ENCODE measurements around the gene DCANP1. TPM values are rescaled to one million over a fixed set of nuclear protein-coding genes. Genes with fewer than 3 reads are reported as not detected.

Gene DCANP1
- total RNA-seq, 4 donors from 2014 or later: 0.26 TPM; not detected in 3

GRCh38 chr5:135484674-135485086 is 37.5 kb upstream of the DCANP1 start:
- intact Hi-C loops (cut with DNase I): no loop called here
- 40% methylated on average over 1 of the region's 5 CpGs for WGBS
- no peak for TF ChIP-seq POLR2A (IDR thresholded peaks at IDR 0.05; ENCODE audit: low read depth)
- TF ChIP-seq EP300 (IDR thresholded peaks at IDR 0.05): no peak
- no peak for TF ChIP-seq CTCF (IDR thresholded peaks at IDR 0.05)
- no peak for TF ChIP-seq POLR2AphosphoS5 (IDR thresholded peaks at IDR 0.05)
- Histone ChIP-seq H3K4me3 (no peak overlapping the region), H3K4me1 (peaks cover 13 to 19% (median 16%) of the 10 kb centered on the region in 4 donors), H3K27ac (replicated peaks in 1 of 4) (no peak overlapping the region), H3K36me3 (no peaks in the 10 kb centered on the region), H3K9me3 (no peaks in the 10 kb centered on the region), H3K27me3 (peaks cover 0 to 69% (median 13%) of the 10 kb centered on the region in 4 donors)
- no peak for DNase-seq (ENCODE audit: extremely low spot score)

GRCh38 chr5:135483254-135483653 is 36.1 kb upstream of the DCANP1 start:
- Histone ChIP-seq H3K4me1 (peaks cover 0 to 5% (median 2%) of the 10 kb centered on the region in 4 donors), H3K9me3 (no peaks in the 10 kb centered on the region), H3K27me3 (peaks cover 0 to 67% (median 0%) of the 10 kb centered on the region in 4 donors), H3K4me3 (no peak overlapping the region), H3K36me3 (no peaks in the 10 kb centered on the region), H3K27ac (replicated peaks in 1 of 4) (no peak overlapping the region)
- intact Hi-C loops (cut with DNase I): no loop called here
- DNase-seq (ENCODE audit: extremely low spot score): no peak
- TF ChIP-seq CTCF (IDR thresholded peaks at IDR 0.05): no peak
- no peak for TF ChIP-seq EP300 (IDR thresholded peaks at IDR 0.05)
- no peak for TF ChIP-seq POLR2A (IDR thresholded peaks at IDR 0.05; ENCODE audit: low read depth)
- no peak for TF ChIP-seq POLR2AphosphoS5 (IDR thresholded peaks at IDR 0.05)
- 100% methylated on average over 1 of the region's 1 CpG for WGBS

GRCh38 chr5:135482381-135482933 is 35.3 kb upstream of the DCANP1 start:
- TF ChIP-seq POLR2A (IDR thresholded peaks at IDR 0.05; ENCODE audit: low read depth) (no peak), EP300 (IDR thresholded peaks at IDR 0.05) (no peak), CTCF (IDR thresholded peaks at IDR 0.05) (no peak), POLR2AphosphoS5 (IDR thresholded peaks at IDR 0.05) (no peak)
- no peak overlapping the region for H3K27ac ChIP-seq (replicated peaks in 1 of 4)
- H3K9me3 ChIP-seq: no peaks in the 10 kb centered on the region
- H3K27me3 ChIP-seq: peaks cover 0 to 67% (median 0%) of the 10 kb centered on the region in 4 donors
- DNase-seq (ENCODE audit: extremely low spot score): no peak
- no peaks in the 10 kb centered on the region for H3K4me1 ChIP-seq
- no peak overlapping the region for H3K4me3 ChIP-seq
- 79% methylated on average over 9 of the region's 9 CpGs for WGBS
- no peaks in the 10 kb centered on the region for H3K36me3 ChIP-seq
- intact Hi-C loops (cut with DNase I): no loop called here

GRCh38 chr5:135481909-135482311 is 34.8 kb upstream of the DCANP1 start:
- DNase-seq (ENCODE audit: extremely low spot score): no peak
- intact Hi-C loops (cut with DNase I): no loop called here
- WGBS: 96% methylated on average over 4 of the region's 4 CpGs

More at GRCh38 chr5:135481909-135482311, 34.8 kb upstream of the DCANP1 start:
- H3K27me3 ChIP-seq: peaks cover 0 to 67% (median 0%) of the 10 kb centered on the region in 4 donors
- no peak overlapping the region for H3K27ac ChIP-seq (replicated peaks in 1 of 4)
- H3K36me3 ChIP-seq: no peaks in the 10 kb centered on the region
- no peak for TF ChIP-seq POLR2AphosphoS5 (IDR thresholded peaks at IDR 0.05)
- no peak for TF ChIP-seq POLR2A (IDR thresholded peaks at IDR 0.05; ENCODE audit: low read depth)
- no peak for TF ChIP-seq EP300 (IDR thresholded peaks at IDR 0.05)
- TF ChIP-seq CTCF (IDR thresholded peaks at IDR 0.05): no peak
- no peaks in the 10 kb centered on the region for H3K4me1 ChIP-seq
- no peaks in the 10 kb centered on the region for H3K9me3 ChIP-seq
- H3K4me3 ChIP-seq: no peak overlapping the region

All from esophagus muscularis mucosa (tissue), 4 donors.